Measurements from ENCODE around the gene CAMK1D. TPM values are rescaled to one million over a fixed set of nuclear protein-coding genes. Genes with fewer than 3 reads are reported as not detected.

CAMK1D gene
- total RNA-seq, 1 experiment from 2014 or later, result 6.3 TPM

DNA sequence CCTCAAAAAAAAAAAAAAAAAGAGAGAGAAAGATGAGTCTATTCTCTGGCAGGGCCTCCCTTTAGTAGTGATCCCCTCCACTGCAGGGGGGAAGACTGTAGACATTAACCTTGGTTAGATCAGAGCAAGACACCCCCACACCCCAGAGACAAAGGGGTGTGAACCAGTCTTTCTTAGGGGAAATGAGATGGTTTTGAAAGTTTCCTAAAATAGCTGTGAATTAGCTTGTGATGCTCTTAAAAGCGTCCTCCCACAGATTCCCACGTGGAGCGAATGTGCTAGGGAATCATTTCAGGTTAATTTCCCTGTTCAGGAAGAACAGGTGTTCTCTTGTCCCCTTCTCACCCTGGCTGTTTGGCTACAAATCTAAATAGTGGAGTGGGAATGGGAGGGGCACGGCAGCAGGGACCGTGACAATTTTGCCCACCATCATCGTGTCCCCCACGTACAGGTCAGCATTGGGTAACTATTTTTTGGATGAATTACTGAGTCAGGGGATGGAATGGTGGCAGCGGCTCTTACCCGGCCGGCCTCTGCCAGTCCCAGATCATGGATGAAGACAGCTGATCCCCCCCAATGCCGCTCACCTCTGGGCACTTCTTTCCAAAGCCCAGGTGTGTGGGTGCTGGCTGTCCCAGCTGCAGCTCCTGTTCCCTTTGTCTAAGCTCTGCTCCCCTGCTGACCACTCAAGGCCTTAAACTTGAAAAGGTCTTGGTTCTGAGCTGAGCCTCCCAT is 499.3 kb downstream of the CAMK1D start:
- no peak overlapping the region for H2BK15ac ChIP-seq (ENCODE audit: low read depth, low read length)
- Mint-ChIP-seq H3K27me3 (ENCODE audit: low read depth) (no peaks in the 10 kb centered on the region; the same call in 1 of the 2 replicates), H3K4me3 (no peak overlapping the region), H3K36me3 (ENCODE audit: insufficient read depth in 1 of 3, low read depth in 3 of 3) (no peaks in the 10 kb centered on the region; a peak in 1 of 7 replicates), H3K27ac (no peak overlapping the region), H3K4me1 (0 out of 4 replicates have a peak, but pooled peaks cover 3 to 4% of the 10 kb centered on the region in 2 experiments), H3K9me3 (no peaks in the 10 kb centered on the region)
- no peak overlapping the region for H3K4ac ChIP-seq (ENCODE audit: low read depth, low read length)
- H3K18ac ChIP-seq (ENCODE audit: insufficient read length, low read depth, low read length), result no peak overlapping the region
- no peak overlapping the region for H2BK12ac ChIP-seq (ENCODE audit: insufficient read length, low read depth, low read length)
- H3K56ac ChIP-seq (ENCODE audit: insufficient read length, low read depth, low read length), result no peak overlapping the region
- no peak overlapping the region for H4K91ac ChIP-seq (ENCODE audit: insufficient read length, low read depth, low read length)
- H3K9me3 ChIP-seq (ENCODE audit: control insufficient read depth, low read depth, low read length), result no peaks in the 10 kb centered on the region
- no peak overlapping the region for H3K9ac ChIP-seq (ENCODE audit: extremely low read depth, insufficient read length, low read length)
- H3K23ac ChIP-seq (ENCODE audit: insufficient read length, low read depth, low read length), result no peak overlapping the region
- no peaks in the 10 kb centered on the region for H3K27me3 ChIP-seq (ENCODE audit: insufficient read depth, low read length)
- H2BK120ac ChIP-seq (ENCODE audit: low read depth, low read length, poor library complexity, severe bottlenecking), result no peak overlapping the region
- H4K8ac ChIP-seq (replicated peaks; ENCODE audit: insufficient read length, low read depth, low read length), result no peak overlapping the region
- no peak for TF ChIP-seq CTCF (conservative IDR thresholded peaks at IDR 0.05)
- no peaks in the 10 kb centered on the region; the same call in 1 of the 2 replicates for H3K4me1 ChIP-seq (ENCODE audit: insufficient read depth, low read length)
- H4K20me1 ChIP-seq (ENCODE audit: control insufficient read depth, insufficient read depth, insufficient read length), result no peaks in the 10 kb centered on the region
- no peaks in the 10 kb centered on the region for H3K79me2 ChIP-seq (ENCODE audit: insufficient read depth, low read length)
- no peaks in the 10 kb centered on the region for H3K23me2 ChIP-seq (ENCODE audit: insufficient read length, low read depth, low read length, poor library complexity, severe bottlenecking)
- no peak overlapping the region for H3T11ph ChIP-seq (ENCODE audit: low read length)
- H2AK5ac ChIP-seq (ENCODE audit: insufficient read length, low read length), result no peak overlapping the region
- no peaks in the 10 kb centered on the region for H3K79me1 ChIP-seq (ENCODE audit: insufficient read depth, low read depth, low read length, poor library complexity, severe bottlenecking)
- H2BK20ac ChIP-seq (ENCODE audit: low read depth, low read length, poor library complexity, severe bottlenecking), result no peak overlapping the region
- H3K14ac ChIP-seq (ENCODE audit: insufficient read depth, low read length), result no peak overlapping the region
- no peak overlapping the region for H3K27ac ChIP-seq (ENCODE audit: insufficient read length, low read depth, low read length)
- H4K5ac ChIP-seq (ENCODE audit: insufficient read length, low read depth, low read length), result no peak overlapping the region
- no peak for DNase-seq
- no peak overlapping the region for H3K4me2 ChIP-seq (ENCODE audit: insufficient read depth, insufficient read length, low read length)
- no peak overlapping the region for H2AFZ ChIP-seq (ENCODE audit: low read length)
- no peak overlapping the region for H2BK5ac ChIP-seq (ENCODE audit: insufficient read length, low read length)
- no CpG with 5 or more reads among the region's 11 CpGs for whole genome bisulfite sequencing (ENCODE audit: extremely low coverage, insufficient read length, low lambda C conversion rate)

All from H9 (cell line).